Esophagus squamous epithelium (tissue), 5 donors: ENCODE measurements around the gene UBE2K. TPM values are rescaled to one million over a fixed set of nuclear protein-coding genes. Genes with fewer than 3 reads are reported as not detected.
"Not testable (repeated sequence)": the region's sequence is repeated elsewhere in the genome, so short reads cannot be mapped to it uniquely, and the experiment has no call there.

Experiments
- DNase-seq: peaks from one replicate; lab custom pipeline; 2025; lab: John Stamatoyannopoulos, UW
- H3K27ac ChIP-seq, 4 donors: fragments of 200-600 bp; sonication (generic); one replicate each; pipeline ENCODE4 v1.5.1; 2016 to 2019; ENCODE audit warnings: mild to moderate bottlenecking in 1 of 4
- H3K27me3 ChIP-seq, 4 donors: fragments of 200-600 bp; sonication (generic); 1 replicate in 3 of 4; 2 replicates in 1 of 4; pipeline versions ENCODE4 v1.5.1 to v1.6.0; 2017 to 2021; ENCODE audit warnings: antibody characterized with exemption in 1 of 4
- H3K36me3 ChIP-seq, 3 donors: fragments of 200-600 bp; sonication (generic); one replicate each; pipeline ENCODE4 v1.5.1; 2016 to 2019
- H3K4me1 ChIP-seq, 3 donors: fragments of 200-600 bp; sonication (generic); one replicate each; pipeline ENCODE4 v1.5.1; 2017 to 2019
- H3K4me3 ChIP-seq, 4 donors: fragments of 200-600 bp; sonication (generic); 1 replicate in 3 of 4; 2 replicates in 1 of 4; pipeline ENCODE4 v1.5.1; 2016 to 2019; ENCODE audit warnings: mild to moderate bottlenecking in 2 of 4, moderate library complexity in 1 of 4
- H3K9me3 ChIP-seq, 3 donors: fragments of 200-600 bp; sonication (generic); one replicate each; pipeline ENCODE4 v1.5.1; 2016 to 2019
- POLR2A ChIP-seq, 4 donors: fragments of 450-650 bp; IDR thresholded peaks; one replicate each; pipeline ENCODE4 v1.6.1; 2017; ENCODE audit warnings: antibody characterized with exemption in 4 of 4, mild to moderate bottlenecking in 4 of 4, moderate library complexity in 3 of 4
- WGBS, 2 donors: methylation state at CpG; one replicate each; pipeline ENCODE4 v1.1.5; 2018; 5-methylcytosine and 5-hydroxymethylcytosine counted together
- intact Hi-C: fragments of 100-400 bp; cut with DNase I; formaldehyde crosslinking; loops from one replicate; pipeline ENCODE4 v1.15.0; 2022
- total RNA-seq, 4 donors: library from RNA; depleted of rRNA; stranded (reverse); fragments of >200 nt; gene quantifications; one replicate each; pipeline ENCODE4 v1.1.0, GENCODE V29; 2016
- TF ChIP-seq, protein P1 (sequence below), 6 experiments: fragments of 450-650 bp in 4 of 6; fragments of 200-600 bp in 2 of 6; sonication (generic) in 2 of 6; IDR thresholded peaks; one replicate each; pipeline ENCODE4 v1.5.1; 2016 to 2019; ENCODE audit warnings: antibody characterized with exemption in 6 of 6, mild to moderate bottlenecking in 4 of 6, moderate library complexity in 4 of 6
- donor health status: DM: yes; HTN: yes; CAD: no.

The UBE2K gene
- total RNA-seq, 4 donors from 2014 or later = 28.1 to 37.6 (median 35.3) TPM

DNA sequence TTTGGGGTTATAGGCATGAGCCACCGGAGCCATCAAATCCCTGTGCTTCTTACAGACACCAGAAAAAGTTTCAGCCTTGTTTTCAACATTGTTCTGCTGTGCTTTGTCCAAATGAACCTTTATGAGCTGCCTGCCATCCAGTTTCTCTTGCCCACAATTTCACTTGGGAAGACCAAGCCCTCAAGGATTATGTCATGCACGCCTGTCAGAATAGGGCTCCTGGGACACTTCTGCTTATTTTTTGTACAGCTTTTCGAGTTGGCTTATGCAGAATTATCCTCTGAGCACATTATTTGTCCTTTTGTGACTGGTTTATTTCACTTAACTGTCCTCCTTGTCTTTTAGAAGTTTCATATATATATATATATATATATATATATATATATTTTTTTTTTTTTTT, 16.2 kb downstream of the UBE2K start:
- peaks cover 0 to 70% (median 18%) of the 10 kb centered on the region in 3 donors for H3K4me1 ChIP-seq
- H3K9me3 ChIP-seq = no peaks in the 10 kb centered on the region
- H3K27me3 ChIP-seq = no peaks in the 10 kb centered on the region
- TF ChIP-seq, protein P1, sequence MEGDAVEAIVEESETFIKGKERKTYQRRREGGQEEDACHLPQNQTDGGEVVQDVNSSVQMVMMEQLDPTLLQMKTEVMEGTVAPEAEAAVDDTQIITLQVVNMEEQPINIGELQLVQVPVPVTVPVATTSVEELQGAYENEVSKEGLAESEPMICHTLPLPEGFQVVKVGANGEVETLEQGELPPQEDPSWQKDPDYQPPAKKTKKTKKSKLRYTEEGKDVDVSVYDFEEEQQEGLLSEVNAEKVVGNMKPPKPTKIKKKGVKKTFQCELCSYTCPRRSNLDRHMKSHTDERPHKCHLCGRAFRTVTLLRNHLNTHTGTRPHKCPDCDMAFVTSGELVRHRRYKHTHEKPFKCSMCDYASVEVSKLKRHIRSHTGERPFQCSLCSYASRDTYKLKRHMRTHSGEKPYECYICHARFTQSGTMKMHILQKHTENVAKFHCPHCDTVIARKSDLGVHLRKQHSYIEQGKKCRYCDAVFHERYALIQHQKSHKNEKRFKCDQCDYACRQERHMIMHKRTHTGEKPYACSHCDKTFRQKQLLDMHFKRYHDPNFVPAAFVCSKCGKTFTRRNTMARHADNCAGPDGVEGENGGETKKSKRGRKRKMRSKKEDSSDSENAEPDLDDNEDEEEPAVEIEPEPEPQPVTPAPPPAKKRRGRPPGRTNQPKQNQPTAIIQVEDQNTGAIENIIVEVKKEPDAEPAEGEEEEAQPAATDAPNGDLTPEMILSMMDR (IDR thresholded peaks at IDR 0.05) = no peak
- TF ChIP-seq POLR2A (IDR thresholded peaks at IDR 0.05) = no peak
- H3K4me3 ChIP-seq = no peak overlapping the region
- 72 to 75% methylated on average over 3 of the region's 3 CpGs for WGBS, 2 donors
- peak overlapping the region in 2 of 4 donors; percentile 2 to 18 for H3K27ac ChIP-seq
- DNase-seq = no peak
- intact Hi-C loops = no loop called here
- H3K36me3 ChIP-seq = peaks cover 0 to 17% (median 0%) of the 10 kb centered on the region in 3 donors

DNA sequence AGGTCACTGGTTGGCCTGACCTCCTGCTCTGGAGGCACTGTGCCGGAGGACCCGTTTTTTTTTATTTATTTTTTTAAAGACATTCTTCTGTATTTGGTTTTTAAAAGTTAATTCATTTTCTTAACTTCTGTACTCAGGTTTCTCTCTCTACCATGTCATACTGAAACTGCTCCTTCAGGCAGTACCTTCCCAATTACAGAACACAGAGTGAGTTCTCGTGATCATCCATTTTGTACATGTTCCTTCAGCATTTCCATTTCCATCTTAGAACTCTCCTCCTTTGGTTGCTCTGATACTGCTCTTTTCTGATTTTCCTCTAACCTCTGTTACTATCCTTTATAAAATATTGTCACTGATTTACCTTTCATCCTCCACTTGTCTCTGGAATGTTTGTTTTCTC, 17.9 kb downstream of the UBE2K start:
- WGBS, 2 donors = 70 to 83% methylated on average over 3 of the region's 3 CpGs
- DNase-seq = no peak
- no peak overlapping the region for H3K4me3 ChIP-seq
- H3K27me3 ChIP-seq = no peaks in the 10 kb centered on the region
- no peak overlapping the region for H3K27ac ChIP-seq
- H3K4me1 ChIP-seq = peaks cover 0 to 74% (median 18%) of the 10 kb centered on the region in 3 donors
- H3K36me3 ChIP-seq = peaks cover 0 to 17% (median 0%) of the 10 kb centered on the region in 3 donors
- TF ChIP-seq, protein P1 (IDR thresholded peaks at IDR 0.05) = no peak
- no peak for TF ChIP-seq POLR2A (IDR thresholded peaks at IDR 0.05)
- no peaks in the 10 kb centered on the region for H3K9me3 ChIP-seq
- intact Hi-C loops = no loop called here

DNA sequence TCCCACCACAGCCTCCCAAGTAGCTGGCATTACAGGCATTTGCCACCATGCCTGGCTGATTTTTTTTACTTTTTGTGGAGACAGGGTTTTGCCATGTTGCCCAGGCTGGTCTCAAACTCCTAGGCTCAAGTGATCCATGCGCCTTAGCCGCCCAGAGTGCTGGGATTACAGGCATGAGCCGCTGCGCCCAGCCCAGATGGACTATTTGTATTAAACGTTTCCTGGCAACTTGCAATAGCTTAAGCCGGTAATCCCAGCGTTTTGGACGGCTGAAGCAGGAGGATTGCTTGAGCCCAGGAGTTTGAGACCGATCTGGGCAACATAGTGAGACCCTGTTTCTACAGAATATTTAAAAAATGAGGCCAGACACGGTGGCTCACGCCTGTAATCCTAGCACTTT, 18.4 kb downstream of the UBE2K start:
- WGBS, 2 donors = 78 to 79% methylated on average over 6 to 7 of the region's 11 CpGs
- TF ChIP-seq, protein P1 (IDR thresholded peaks at IDR 0.05) = no peak
- TF ChIP-seq POLR2A (IDR thresholded peaks at IDR 0.05) = no peak
- no peak overlapping the region for H3K27ac ChIP-seq
- DNase-seq = no peak
- peaks cover 0 to 76% (median 18%) of the 10 kb centered on the region in 3 donors for H3K4me1 ChIP-seq
- H3K4me3 ChIP-seq = no peak overlapping the region
- peaks cover 0 to 17% (median 0%) of the 10 kb centered on the region in 3 donors for H3K36me3 ChIP-seq
- no peaks in the 10 kb centered on the region for H3K27me3 ChIP-seq
- intact Hi-C loops = no loop called here
- no peaks in the 10 kb centered on the region for H3K9me3 ChIP-seq

DNA sequence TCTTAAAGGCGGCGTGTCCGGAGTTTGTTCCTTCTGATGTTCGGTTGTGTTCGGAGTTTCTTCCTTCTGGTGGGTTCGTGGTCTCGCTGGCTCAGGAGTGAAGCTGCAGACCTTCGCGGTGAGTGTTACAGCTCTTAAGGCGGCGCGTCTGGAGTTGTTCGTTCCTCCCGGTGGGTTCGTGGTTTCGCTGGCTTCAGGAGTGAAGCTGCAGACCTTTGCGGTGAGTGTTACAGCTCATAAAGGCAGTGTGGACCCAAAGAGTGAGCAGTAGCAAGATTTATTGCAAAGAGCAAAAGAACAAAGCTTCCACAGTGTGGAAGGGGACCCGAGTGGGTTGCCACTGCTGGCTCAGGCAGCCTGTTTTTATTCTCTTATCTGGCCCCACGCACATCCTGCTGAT, 19.8 kb downstream of the UBE2K start:
- Histone ChIP-seq H3K4me1 (peaks cover 0 to 76% (median 18%) of the 10 kb centered on the region in 3 donors), H3K36me3 (peaks cover 0 to 17% (median 0%) of the 10 kb centered on the region in 3 donors)
- H3K9me3 ChIP-seq, H3K27ac ChIP-seq, DNase-seq, H3K4me3 ChIP-seq, intact Hi-C loops, H3K27me3 ChIP-seq: not testable (repeated sequence)
- WGBS, 2 donors = 90 to 92% methylated on average over 13 to 18 of the region's 19 CpGs

DNA sequence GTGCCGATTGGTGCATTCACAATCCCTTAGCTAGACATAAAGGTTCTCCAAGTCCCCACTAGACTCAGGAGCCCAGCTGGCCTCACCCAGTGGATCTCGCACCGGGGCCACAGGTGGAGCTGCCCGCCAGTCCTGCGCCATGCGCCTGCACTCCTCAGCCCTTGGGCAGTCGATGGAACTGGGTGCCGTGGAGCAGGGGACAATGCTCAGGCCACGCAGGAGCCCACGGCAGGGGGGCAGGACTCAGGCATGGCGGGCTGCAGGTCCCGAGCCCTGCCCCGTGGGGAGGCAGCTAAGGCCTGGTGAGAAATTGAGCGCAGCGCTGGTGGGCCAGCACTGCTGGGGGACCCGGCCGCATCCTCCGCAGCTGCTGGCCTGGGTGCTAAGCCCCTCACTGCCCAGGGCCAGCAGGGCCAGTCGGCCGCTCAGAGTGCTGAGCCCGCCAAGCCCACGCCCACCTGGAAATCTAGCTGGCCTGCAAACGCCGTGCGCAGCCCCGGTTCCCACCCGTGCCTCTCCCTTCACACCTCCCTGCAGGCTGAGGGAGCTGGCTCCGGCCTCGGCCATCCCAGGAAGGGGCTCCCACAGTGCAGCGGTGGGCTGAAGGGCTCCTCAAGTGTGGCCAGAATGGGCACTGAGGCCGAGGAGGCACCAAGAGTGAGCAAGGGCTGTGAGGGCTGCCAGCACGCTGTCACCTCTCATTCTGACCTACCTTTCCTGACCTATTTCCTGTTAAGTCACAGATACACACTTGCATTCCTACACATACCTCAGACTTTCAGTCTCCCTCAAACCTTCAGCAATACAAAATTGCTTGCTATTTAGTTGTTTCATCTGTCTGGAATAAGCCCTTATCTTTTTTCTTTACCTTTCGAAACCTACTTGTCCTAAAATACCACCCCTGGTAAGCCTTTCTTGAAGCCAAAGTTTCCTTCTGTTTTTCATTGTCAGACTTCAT, 20.7 kb downstream of the UBE2K start:
- Histone ChIP-seq H3K36me3 (peaks cover 0 to 17% (median 0%) of the 10 kb centered on the region in 3 donors), H3K4me3 (no peak overlapping the region), H3K27me3 (no peaks in the 10 kb centered on the region), H3K4me1 (peaks cover 0 to 67% (median 15%) of the 10 kb centered on the region in 3 donors), H3K27ac (no peak overlapping the region), H3K9me3 (no peaks in the 10 kb centered on the region)
- 84 to 92% methylated on average over 6 to 16 of the region's 33 CpGs for WGBS, 2 donors
- TF ChIP-seq POLR2A (IDR thresholded peaks at IDR 0.05) = no peak
- TF ChIP-seq, protein P1 (IDR thresholded peaks at IDR 0.05) = no peak
- DNase-seq = no peak
- intact Hi-C loops = no loop called here
